HTR-8/SVneo (cell line): Measurements from ENCODE around the gene INHBB.
A peak's percentile ranks its signal among the peaks of the same experiment; 100 is the strongest.

Experiments
- DNase-seq: peaks from one replicate; pipeline ENCODE4 v3.0.0; 2011; ENCODE audit warnings: low spot score, mixed read lengths; ENCODE audit not compliant: insufficient read length
- FAIRE-seq: peaks from 2 replicates; lab custom pipeline; 2011; peaks lifted over from hg19 to GRCh38; lab: Jason Lieb, UNC

The INHBB gene

GRCh38 chr2:120353591-120353898 is 7.6 kb downstream of the INHBB start:
- FAIRE-seq = no peak
- DNase-seq = no peak

- FAIRE-seq = no peak
- no peak for DNase-seq
These were observed 8.0 kb downstream of the INHBB start for GRCh38 chr2:120353931-120354330.

- no peak for DNase-seq
- FAIRE-seq = no peak
These were observed 8.5 kb downstream of the INHBB start for GRCh38 chr2:120354467-120354866.

GRCh38 chr2:120354935-120355779 is 9.2 kb downstream of the INHBB start:
- FAIRE-seq = no peak

GRCh38 chr2:120355780-120356266 is 9.9 kb downstream of the INHBB start:
- DNase-seq (no peak), FAIRE-seq (no peak)

More at GRCh38 chr2:120354935-120355779, 9.2 kb downstream of the INHBB start:
- DNase-seq = no peak

GRCh38 chr2:120357768-120358167 is 11.8 kb downstream of the INHBB start:
- no peak for FAIRE-seq
- no peak for DNase-seq

- DNase-seq (no peak), FAIRE-seq (no peak)
These were observed 13.0 kb downstream of the INHBB start for GRCh38 chr2:120358734-120359465.

- FAIRE-seq = no peak
- no peak for DNase-seq
These were observed 14.4 kb downstream of the INHBB start for GRCh38 chr2:120360307-120360855.

- DNase-seq = no peak
- FAIRE-seq = no peak
These were observed 17.0 kb downstream of the INHBB start for GRCh38 chr2:120362926-120363325.

- no peak for FAIRE-seq
These were observed 19.4 kb downstream of the INHBB start for GRCh38 chr2:120365236-120365793.

GRCh38 chr2:120366698-120367097 is 20.8 kb downstream of the INHBB start:
- peak; percentile 81 for FAIRE-seq
- DNase-seq = no peak

More at GRCh38 chr2:120365236-120365793, 19.4 kb downstream of the INHBB start:
- no peak for DNase-seq

- DNase-seq = no peak
- FAIRE-seq = no peak
These were observed 21.3 kb downstream of the INHBB start for GRCh38 chr2:120367221-120367620.

- FAIRE-seq (peak; percentile 57), DNase-seq (peak; percentile 73)
These were observed 21.7 kb downstream of the INHBB start for GRCh38 chr2:120367649-120368048.

- FAIRE-seq (peak; percentile 49), DNase-seq (no peak)
These were observed 22.1 kb downstream of the INHBB start for GRCh38 chr2:120368086-120368485.

- DNase-seq = no peak
- no peak for FAIRE-seq
These were observed 23.3 kb downstream of the INHBB start for GRCh38 chr2:120369250-120369649.

- FAIRE-seq (no peak), DNase-seq (no peak)
These were observed 26.2 kb downstream of the INHBB start for GRCh38 chr2:120371969-120372625.

- FAIRE-seq (peak; percentile 98), DNase-seq (no peak)
These were observed 26.9 kb downstream of the INHBB start for GRCh38 chr2:120372816-120373215.

- no peak for FAIRE-seq
- DNase-seq = no peak
These were observed 27.5 kb downstream of the INHBB start for GRCh38 chr2:120373424-120373823.

GRCh38 chr2:120374821-120375220 is 28.9 kb downstream of the INHBB start:
- DNase-seq (no peak), FAIRE-seq (no peak)
